GM19452 (cell line): ENCODE measurements around the gene BRINP2.
"Not testable (repeated sequence)": the region's sequence is repeated elsewhere in the genome, so short reads cannot be mapped to it uniquely, and the experiment has no call there.

ENCODE experiments used
- ATAC-seq: cut with Tn5 transposase; IDR thresholded peaks from one replicate; pipeline ENCODE4 v1.9.1; 2021; ENCODE audit not compliant: unreplicated experiment

Gene BRINP2

GRCh38 chr1:177307771-177308170, 137.0 kb downstream of the BRINP2 start:
- ATAC-seq = no peak

GRCh38 chr1:177309880-177310279, 139.1 kb downstream of the BRINP2 start:
- no peak for ATAC-seq

DNA sequence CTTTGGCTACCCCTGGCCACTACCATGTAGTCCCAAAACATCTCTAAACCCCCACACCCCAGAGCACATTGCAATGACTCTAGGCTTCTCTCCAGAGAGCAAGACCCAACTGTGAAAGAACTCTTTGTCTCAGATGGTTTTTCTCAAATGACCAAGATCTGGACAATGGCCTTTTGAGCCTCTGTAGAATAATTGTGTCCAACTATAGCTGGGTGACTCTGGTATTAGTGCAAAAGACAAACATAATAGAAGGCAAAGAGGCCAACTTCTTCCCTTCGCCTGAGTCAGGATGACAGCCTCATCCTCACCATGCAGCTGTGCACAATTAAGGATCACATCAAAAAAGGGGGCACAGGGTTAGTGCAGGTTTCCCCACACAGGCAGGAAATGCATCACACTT, 139.6 kb downstream of the BRINP2 start:
- ATAC-seq = no peak

- ATAC-seq = no peak
Observed at GRCh38 chr1:177311111-177311510, 140.4 kb downstream of the BRINP2 start.

- no peak for ATAC-seq
Observed at GRCh38 chr1:177311586-177311985, 140.8 kb downstream of the BRINP2 start.

GRCh38 chr1:177315261-177315660, 144.5 kb downstream of the BRINP2 start:
- ATAC-seq = no peak

DNA sequence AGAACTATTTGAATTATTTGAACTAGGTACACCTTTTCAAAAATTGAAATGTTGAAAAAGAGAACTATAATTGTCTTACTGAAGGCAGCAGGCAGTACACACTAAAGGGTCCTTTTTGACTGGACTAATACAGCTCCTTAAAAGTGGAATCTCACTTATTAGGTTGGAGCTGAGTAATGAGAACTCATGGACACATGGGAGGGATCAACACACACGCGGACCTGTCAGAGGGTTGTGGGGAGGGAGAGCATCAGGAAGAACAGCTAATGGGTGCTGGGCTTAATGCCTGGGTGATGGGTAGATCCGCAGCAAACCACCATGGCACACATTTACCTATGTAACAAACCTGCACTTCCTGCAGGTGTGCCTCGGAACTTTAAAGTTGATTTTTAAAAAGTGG, 145.0 kb downstream of the BRINP2 start:
- no peak for ATAC-seq

DNA sequence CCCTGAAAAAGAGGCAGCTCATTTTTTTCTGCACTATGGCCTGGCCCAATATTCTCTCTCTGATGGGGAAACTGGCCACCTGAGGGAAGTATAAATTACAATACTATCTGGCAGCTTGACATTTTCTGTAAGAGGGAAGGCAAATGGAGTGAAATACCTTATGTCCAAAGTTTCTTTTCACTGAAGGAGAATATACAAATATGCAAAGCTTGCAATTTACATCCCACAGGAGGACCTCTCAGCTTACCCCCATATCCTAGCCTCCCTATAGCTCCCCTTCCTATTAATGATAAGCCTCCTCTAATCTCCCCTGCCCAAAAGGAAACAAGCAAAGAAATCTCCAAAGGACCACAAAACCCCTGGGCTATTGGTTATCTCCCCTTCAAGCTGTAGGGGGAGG, 150.7 kb downstream of the BRINP2 start:
- not testable (repeated sequence) for ATAC-seq

DNA sequence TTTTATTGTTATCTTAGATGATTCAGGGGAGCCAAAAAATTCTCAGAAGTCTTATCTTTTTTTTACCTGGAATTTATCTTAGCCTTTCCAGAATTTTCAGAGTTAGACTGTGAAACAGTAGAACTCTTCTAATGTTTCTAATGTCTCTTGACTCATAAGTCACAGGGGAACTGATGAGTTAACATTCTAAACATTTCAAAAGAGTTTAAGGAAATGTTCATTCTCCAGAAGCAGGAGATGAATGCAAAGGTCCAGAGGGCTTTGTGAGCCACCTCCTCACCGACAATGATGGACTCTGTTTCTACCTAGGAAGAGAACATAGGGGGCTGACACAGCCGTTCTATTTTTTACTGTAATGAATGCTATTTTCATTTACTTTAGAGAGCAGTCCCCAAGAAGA, 157.5 kb downstream of the BRINP2 start:
- ATAC-seq = no peak

GRCh38 chr1:177329871-177330270, 159.1 kb downstream of the BRINP2 start:
- no peak for ATAC-seq
